GM10266 (cell line): Measurements from ENCODE around the gene KRT78.

Experiments used
- DNase-seq: peaks from one replicate; pipeline ENCODE4 v3.0.0; 2012; ENCODE audit errors: extremely low spot score
- CTCF ChIP-seq: IDR thresholded peaks from 2 replicates; pipeline ENCODE4 v1.5.1; 2012; ENCODE audit warnings: mild to moderate bottlenecking, low read depth; ENCODE audit not compliant: control insufficient read depth, insufficient read depth; ENCODE audit errors: missing control alignments

KRT78 gene

GRCh38 chr12:52839436-52840105 lies 9.2 kb downstream of the KRT78 start:
- no peak for TF ChIP-seq CTCF
- DNase-seq, result no peak

- DNase-seq, result no peak
- TF ChIP-seq CTCF, result no peak
These were observed 10.0 kb downstream of the KRT78 start for GRCh38 chr12:52838609-52839435.

- TF ChIP-seq CTCF, result no peak
- DNase-seq, result no peak
These were observed 10.8 kb downstream of the KRT78 start for GRCh38 chr12:52837781-52838608.

- TF ChIP-seq CTCF, result no peak
- no peak for DNase-seq
These were observed 11.4 kb downstream of the KRT78 start for GRCh38 chr12:52837413-52837741.

- DNase-seq, result no peak
These were observed 12.0 kb downstream of the KRT78 start for GRCh38 chr12:52836491-52837412.

More at GRCh38 chr12:52836491-52837412, 12.0 kb downstream of the KRT78 start:
- TF ChIP-seq CTCF, result no peak
